Stimulated activated CD4-positive, alpha-beta T cell treated with anti-CD3 and anti-CD28 coated beads, Interleukin-15, amount 100 ng/mL, for 24 hours (primary cell): Measurements from ENCODE around the gene FDX2.

Experiments used
- DNase-seq: peaks from one replicate; pipeline ENCODE4 v3.0.0-alpha.2; 2020

Gene FDX2

DNA sequence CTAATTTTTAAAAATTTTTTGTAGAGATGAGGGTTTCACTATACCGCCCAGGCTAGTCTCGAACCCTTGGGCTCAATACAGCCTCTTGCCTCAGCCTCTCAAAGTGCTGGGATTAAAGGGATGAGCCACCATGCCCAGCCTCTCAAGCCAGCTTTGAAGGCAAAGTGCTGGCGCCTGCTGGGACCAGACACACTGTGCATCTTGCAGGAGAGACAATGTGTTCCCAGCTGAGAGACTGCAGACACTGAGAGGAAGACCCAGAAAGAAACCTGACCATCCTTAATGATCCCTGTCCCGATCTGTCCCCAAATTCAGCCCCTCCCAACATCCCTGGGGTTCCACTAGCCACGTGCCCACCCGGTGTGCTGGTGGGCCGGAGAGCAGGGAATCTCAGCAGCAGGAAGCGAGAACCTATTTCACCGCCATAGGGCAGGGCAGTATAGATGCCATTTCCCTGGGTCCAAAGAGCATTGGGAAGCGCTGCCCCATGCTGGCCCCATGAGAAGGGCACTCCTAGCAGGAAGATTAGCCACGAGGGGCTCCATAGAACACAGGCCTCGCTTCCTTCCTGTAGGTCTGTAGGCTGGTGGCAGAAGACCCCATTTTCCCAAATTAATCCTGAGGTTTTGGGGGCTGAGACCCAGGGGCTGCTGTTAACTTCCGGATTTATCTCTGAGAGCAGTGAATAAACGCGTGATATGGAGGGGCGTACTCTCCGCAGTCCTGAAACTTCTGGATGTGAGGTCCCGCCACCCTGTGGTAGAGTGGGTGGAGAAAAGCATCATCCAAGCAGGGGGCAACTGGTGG lies 16.5 kb upstream of the FDX2 start:
- no peak for DNase-seq

DNA sequence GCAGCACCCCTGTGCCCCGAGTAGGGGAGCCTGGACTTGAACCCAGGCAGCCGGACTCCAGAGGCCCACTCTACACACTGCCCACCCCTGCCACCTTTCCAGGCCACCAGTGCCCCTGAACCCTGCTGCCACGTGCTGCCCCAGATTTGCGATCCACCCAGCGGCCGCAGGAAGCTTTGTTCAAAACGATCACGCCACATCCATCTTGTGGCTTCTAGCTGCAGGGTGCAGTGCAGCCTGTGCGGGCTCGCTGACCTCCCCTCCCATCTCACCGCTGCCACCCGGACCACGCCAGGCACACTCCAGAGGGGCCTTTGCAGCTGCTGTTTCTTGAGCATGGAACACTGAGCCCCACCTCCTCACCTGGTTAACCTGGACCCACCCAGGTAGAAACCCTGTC lies 13.7 kb upstream of the FDX2 start:
- DNase-seq: no peak

DNA sequence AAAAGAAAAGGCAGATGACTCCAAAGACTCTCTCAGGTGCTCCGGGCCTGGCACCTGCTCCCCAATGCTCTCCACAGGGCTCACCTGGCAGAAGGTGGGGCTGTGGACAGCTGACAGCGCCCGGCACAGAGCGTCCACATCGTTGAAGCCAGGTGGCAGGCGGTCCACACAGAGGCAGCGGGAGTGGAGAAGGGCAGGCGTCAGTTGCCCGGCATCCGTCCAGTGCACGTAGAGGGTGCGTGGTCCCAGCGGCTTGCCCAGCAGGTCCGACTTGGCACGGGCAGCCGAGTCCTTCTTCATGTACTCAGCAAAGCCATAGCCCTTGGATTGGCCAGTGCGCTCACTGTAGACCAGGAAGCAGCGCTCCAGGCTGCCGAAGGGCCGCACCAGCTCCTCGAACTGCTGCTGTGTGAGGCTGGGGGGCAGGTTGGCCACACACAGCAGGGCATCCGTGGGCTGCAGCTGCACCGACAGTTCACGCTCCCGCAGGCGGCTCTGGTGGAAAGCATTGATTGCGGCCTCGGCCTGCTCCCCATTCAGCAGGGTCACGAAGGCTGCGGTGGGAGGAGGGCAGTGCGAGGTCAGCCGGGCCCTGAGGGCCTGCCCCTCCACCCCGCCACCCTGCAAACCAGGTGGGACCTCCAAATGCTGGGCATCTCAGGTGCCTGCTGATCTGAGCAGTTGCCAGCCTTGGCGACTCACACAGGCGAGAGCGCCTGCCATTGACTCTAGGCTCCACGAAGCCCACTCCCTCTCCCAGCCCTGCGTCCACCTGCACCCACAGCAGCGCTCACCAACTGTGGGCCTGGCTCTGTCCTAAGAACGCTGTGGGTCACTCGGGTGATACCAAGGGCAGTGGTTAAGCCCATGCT lies 13.0 kb upstream of the FDX2 start:
- no peak for DNase-seq

DNA sequence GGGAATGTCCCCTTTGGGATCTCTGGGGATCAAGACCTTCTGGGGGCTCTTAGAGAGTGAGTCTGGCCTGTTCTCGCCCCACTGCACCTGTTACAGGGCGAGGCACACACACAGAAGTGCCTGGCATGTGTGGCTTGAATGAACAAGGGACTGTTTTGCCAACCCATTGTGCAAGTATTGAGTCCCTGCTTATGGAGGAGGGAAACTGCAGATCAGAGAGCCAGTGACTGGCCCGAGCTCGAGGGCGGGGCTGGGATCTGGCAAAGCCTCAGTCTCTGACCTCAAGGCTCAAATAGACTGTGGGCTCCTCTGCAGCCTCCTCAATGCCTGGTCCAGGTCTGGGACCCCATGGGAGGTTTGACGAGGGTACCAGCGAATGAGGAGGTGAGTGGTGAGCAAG lies 12.0 kb upstream of the FDX2 start:
- no peak for DNase-seq

DNA sequence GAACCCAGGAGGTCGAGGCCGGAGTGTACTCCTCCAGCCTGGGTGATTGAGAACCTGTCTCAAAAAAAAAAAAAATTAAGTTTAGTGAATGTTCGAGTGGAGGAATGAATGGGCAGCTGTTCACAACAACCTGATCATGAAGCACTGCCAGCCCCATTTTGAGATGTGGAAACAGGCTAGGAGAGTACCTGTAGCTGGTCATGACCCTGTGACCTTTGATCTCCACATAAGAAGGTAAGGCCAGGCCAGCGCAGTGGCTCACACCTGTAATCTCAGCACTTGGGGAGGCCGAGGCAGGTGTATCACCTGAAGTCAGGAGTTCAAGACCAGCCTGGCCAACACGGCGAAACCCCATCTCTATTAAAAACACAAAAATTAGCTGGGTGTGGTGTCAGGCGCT lies 9.9 kb upstream of the FDX2 start:
- DNase-seq: no peak

DNA sequence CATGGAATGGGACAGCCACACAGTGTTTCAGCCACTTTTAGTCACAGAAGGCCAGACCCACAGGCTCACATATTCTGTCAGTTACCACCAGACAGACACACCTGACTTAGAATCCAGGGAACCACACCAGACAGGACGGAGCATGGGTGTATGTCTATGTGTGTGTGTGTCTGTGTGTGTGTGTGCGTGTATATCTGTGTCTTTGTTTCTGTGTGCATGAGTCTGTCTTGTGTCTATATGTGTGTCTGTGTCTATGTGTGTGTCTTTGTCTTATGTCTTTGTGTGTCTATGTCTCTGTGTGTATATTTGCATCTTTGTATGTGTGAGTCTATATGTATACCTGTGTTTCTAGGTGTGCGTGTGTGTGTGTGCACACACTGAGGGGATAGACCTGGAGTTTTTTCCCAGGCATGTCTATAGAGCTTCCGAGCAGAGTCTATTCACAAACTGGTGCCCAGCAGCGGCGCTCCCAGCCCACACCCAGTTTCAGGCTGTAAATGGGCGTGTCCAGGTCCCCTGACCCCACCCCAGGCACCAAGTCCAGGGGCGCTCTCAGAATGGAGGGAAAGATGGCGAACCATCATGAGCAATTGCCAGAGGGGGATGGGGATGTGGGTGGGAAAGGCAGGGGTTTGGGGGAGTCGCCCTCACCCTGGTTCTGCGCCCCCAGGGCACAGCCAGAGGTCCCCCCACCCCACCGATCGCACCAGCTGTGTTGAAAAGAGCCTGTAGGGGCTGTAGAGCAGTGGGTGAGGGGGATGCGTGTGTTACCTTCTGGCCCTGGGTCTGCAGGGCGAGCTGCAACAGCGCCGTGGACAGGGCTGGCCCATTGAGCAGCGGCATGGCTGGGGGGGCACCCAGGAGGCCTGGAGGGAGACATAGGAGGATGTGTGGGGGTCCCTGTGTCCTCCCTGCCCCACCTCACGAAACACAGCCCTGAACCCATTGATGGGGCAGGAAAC lies 6.3 kb upstream of the FDX2 start:
- no peak for DNase-seq

DNA sequence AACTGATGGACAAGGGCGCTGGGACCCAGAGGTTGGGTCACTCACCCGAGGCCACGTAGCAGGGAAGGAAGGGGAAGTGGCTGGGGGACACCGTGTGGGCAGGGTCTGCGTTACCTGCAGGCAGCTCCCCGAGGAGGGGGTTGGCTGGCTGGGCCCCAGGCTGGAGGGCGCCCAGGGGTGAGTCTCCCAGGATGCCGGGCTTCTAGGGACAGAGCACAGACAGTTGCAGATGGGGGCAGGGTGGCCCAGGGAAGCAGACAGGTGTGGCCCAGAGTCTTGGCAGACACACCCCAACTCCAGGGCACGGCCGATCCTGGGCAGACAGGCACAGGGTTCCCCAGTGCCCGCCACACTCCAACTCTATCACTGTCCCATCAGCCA lies 5.6 kb upstream of the FDX2 start:
- DNase-seq: no peak

DNA sequence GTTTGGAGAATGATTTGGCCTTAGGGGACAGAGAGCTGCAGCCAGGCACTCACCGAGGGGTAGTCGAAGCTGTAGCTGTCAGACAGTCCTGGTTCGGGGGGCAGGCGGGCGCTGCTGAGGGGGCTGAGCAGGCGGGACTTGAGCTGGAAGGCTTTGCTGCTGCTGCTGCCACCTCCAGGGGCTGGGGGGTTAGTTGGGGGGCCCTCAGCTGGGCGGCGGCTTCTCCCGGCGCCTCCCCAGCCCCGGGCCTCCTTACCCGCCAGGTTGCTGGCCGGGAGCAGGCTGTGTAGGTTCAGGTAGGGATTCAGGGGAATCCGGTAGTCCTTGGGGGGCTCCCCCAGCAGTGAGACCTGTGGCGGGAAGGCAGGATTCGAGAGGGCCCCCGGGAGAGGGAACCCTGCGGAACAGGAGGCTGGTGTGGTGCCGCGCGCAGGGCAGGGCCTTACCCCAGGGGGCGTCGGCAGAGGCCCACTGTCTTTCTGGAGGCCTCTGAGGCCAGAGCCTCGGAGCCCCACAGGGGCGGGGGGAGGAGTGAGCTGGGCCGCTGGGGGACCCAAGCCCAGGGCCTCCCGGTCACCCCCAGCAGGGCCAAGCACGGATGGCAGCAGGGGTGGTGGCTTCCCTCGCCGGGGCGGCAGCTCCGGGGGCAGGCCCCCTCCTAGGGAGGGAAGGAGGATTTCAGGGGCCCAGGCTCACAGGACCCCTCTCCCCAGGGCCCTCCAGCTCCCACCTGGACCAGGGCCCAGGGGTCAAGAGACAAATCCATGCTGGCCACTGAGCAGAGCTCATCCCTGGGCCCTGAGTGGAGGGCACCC lies 5.0 kb upstream of the FDX2 start:
- DNase-seq: no peak

DNA sequence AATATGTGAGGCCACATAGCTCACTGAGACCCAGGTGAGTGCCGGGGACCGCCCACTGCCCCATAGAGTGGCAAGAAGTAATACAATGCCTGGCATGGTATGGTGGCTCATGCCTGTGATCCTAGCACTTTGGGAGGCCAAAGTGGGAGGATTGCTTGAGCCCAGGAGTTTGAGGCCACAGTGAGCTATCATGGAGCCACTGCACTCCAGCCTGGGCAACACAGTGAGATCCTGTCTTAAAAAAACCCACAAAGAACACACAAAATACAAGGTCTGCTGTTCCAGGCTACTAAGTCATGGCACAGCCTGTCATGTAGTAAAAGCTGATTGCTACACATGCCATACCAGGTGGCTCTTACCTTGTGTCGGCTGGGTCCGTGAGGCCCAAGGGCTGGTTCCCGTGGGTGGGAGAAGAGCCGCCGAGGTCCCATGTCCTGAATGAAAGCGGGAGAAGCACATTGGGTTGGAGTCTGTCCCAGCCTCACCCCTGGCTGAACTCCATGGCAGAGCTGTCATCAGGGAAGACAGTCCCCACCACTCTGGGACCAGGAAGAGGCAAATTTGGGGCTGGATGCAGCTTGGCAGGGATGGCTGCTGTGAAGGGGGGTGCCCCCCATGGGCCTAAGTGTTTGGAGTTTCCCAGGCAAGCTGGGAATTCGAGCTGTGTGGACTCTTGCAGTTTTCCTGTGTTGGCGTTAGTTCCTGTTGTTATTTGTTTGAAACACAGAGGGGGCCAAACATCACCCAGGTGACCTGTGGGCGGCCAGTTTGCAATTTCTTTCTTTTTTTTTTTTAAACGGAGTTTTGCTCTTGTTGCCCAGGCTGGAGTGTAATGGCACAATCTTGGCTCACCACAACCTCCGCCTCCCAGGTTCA lies 3.2 kb upstream of the FDX2 start:
- no peak for DNase-seq

DNA sequence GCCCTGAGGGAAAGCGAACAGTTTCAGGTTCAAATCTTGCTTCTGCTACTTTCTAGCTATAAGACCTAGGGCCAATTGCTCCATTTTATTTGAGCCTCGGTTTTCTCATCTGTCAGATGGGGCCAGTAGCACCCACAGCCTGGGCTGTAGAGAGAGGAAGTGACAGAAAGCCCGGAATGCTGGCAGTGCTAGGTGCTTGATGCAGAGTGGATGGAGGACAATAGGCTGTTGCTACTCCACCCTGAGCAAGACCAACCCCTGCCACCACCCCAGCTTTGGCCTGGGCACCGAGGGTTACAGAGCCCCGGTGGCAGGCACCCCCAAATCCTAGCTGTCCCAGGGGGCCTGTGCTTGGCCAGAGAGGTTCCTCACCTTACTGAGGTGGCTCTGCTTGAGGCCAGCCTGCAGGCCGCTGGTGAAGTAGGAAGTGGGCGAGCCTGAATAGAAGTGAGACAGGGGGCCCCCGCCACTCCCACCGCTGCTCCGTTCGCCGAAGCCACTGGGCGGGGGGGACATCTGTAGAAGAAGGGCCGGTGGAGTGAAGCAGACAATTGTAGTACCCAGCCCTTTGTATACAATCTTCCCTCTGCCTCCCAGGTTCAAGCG lies 2.1 kb upstream of the FDX2 start:
- no peak for DNase-seq

DNA sequence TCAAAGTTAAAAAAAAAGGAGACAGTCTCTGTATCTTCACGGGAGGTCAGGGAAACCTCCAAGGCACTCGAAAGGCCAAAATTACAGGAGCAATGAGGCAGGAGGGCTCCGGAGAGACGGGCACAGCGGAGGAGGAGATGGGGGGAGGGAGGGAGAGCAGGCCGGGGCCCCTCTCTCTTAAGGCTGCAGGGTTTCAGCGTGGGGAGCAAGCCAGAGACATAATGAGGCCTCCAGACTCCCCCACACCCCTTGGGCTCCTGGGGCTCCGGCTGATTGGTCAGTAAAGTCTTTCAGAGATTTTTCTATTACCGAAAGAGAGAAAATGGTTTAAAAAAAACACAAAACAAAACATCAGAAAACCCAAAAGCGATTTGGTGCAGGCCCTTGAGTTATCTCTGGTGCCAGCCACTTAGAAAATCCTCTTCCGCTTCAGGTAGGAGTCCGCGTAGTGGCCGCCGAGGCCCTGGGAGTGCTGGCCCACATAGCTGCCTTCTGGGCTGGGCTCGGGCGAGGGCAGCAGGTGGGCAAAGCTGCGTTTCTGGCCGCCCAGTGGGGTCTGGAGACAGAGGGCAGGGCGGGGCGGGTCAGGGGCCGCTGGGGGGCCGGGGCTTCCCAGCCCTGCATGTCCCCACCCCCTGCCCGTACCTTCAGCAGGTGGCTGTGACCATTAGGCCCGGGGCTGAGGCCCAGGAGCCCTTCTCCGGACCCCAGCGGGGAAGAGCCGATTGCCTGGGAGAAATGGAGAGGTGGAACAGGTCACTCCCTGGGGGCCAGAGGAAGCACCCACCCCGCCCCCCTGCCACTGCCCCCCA lies 1.4 kb upstream of the FDX2 start:
- DNase-seq: no peak

DNA sequence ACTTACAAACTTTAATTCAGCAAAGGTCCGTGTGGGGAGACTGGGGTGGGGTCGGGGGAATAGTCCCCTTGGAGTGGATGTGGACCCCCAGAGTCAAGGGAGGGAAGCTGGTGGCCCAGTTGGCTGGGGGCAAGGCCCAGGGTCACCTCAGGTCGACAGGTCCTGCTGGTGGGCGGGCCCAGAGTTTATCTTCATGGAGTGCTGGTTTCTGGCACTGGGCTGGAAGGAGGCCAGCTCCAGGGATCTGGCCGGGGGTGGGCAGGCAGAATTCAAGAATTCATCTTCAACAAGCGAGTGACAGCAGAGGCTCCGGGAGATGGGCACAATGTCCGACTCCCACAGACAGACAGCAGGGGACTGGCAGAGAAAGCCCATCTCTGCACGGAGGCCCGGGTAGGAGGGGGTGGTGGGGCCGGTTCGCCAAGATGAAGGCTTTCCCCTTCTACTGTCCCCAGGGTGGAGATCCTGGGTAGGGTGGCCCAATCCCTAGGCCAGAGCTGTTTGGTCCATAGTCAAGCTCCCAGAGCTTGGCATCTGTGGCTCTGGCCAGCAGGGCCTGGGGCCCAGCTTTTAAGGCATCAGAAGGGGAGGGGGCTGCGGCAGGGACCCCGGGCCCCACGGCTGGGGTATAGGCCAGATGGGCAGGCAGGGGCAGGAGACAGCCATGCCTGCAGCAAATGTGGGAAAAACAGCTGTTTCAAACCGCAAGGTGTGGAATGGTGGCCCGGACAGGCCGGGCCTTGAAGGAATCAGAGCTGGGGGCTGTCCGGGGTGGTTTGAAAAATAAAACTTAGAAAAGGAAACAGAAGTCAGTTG lies 622 bp upstream of the FDX2 start:
- DNase-seq: no peak

DNA sequence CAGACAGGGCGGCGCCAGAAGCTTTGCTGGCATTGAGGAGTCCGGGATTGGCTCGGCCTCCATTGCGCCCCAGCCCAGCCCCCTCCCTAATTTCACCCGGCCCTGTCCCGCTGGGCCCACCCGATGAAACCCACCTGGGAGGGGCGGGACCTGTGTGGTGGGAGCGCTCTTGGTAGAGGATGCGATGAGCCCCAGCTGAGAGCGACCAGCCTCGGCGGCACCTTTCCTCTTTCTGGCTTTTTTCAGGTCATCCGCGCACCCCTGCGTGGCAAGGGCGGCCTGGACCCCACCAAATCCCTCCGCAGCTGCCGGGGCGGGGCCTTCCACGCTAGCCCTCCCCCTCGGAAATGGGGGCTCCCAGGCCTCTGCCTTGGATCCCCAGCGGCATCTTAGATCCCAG lies 6.4 kb downstream of the FDX2 start, which contains the start of gene ZGLP1:
Gene ZGLP1 (minus strand): TSS at position 393 of the 400 bp plus-strand sequence.
- no peak for DNase-seq

DNA sequence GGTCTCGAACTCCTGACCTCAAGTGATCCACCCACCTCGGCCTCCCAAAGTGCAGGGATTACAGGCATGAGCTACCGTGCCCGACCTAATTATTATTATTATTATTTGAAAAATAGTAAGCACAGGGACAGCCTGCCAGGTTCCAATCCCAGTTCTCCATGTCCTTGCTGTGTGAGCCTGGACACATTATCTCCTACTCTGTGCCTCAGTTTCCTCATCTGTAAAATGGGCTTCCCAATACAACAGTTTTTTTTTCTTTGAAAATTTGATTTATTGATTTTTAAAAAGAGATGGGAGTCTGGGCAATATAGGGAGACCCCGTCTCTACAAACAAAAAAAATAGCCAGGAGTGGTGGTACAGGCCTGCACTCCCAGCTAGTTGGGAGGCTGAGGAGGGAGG lies 9.5 kb downstream of the FDX2 start:
- DNase-seq: no peak

DNA sequence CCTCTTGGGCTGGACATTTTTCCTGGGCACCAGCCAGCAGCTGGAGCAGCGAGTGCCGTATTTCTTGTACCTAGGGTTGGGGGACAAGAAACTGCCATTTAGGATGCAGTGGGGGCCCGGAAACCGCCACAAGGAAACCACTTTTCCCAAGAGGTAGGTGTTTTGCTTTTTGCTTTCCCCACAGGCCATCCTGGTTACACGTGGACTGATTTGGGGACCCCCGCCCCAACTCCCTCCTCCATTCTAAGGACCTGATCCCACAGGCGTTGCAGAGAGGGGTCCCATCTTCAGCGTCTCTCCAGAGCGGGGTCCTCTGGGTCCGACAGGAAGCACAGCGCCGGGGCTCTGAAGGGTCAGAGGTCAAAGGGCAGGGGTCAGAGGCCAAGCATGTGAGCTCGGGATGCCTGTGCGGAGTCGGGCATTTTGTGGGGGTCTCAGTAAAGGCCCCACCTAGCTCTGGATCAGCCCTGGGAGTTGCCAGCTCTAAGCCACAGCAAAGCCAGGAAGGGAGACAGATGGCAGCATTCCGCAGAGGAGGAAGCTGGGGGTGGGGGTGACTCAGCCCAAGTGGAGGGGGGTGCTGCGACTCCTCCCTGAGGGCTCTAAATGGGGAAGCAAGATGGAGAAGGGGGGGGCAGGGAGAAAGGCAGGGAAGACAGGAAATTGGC lies 10.5 kb downstream of the FDX2 start:
- no peak for DNase-seq

DNA sequence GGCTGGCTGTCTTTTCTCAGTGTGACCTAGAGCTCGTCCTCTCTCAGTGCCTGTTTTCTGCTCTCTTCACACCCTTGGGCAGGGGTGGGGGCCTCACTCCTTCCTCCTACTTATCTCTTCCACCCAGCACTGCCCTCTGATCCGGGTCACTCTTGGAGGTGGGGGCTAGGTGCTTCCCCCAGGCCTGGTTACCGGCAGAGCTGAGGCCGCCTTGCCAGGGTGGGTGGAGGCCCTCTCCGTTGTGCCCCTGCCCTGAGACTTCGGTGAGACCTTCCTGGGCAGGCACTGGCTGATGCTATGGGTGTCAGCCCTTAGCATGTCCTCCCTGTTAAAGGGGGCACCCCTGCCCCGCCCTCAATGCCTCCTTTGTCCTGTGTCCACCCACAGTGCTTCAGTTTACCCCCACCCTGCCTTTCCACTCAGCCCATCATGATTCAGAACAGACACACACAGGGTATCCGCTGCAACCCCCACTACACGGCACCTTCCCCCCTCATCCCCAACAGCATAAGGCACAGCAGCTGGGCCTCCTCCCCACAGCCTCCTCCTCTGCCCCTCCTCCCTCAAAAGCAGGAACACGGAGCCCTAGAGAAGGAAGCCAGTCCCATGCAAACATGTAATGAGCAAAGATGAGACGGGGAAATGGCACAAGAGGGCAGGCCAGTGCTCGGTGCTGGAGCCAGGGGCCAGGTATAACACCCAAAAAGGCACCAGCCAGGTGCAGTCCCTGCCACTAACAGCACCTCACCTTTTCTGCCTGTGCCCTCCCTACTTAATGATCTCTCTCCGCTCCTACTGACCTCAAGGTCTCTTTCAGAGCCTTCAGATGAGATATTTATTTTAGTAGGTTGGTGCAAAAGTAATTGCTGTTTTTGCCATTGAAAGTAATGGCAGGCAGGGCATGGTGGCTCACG lies 16.0 kb downstream of the FDX2 start:
- no peak for DNase-seq
